GM12872 (cell line): ENCODE results near the gene NEDD9.

Experiments
- CTCF ChIP-seq: IDR thresholded peaks from 3 replicates; pipeline ENCODE4 v1.5.1; 2011; ENCODE audit warnings: low read depth, mild to moderate bottlenecking, low read length, moderate library complexity; ENCODE audit not compliant: insufficient read depth

NEDD9 gene

GRCh38 chr6:11221623-11222384 is 10.7 kb downstream of the NEDD9 start:
- TF ChIP-seq CTCF, result no peak

GRCh38 chr6:11219400-11219834 is 13.1 kb downstream of the NEDD9 start:
- TF ChIP-seq CTCF, result no peak

- TF ChIP-seq CTCF, result no peak
Measured at GRCh38 chr6:11218538-11219399, 13.7 kb downstream of the NEDD9 start.

GRCh38 chr6:11218102-11218442 is 14.4 kb downstream of the NEDD9 start:
- no peak for TF ChIP-seq CTCF

- TF ChIP-seq CTCF, result no peak
Measured at GRCh38 chr6:11217360-11218101, 14.9 kb downstream of the NEDD9 start.

- no peak for TF ChIP-seq CTCF
Measured at GRCh38 chr6:11215773-11216172, 16.7 kb downstream of the NEDD9 start.

- no peak for TF ChIP-seq CTCF
Measured at GRCh38 chr6:11214901-11215300, 17.6 kb downstream of the NEDD9 start.
